ENCODE results near the gene B4GALT5.
"Not testable (repeated sequence)": the region's sequence is repeated elsewhere in the genome, so short reads cannot be mapped to it uniquely, and the experiment has no call there.

B4GALT5 gene

GRCh38 chr20:49656304-49656703, 57.4 kb downstream of the B4GALT5 start:
- no peak for DNase-seq

- no peak for DNase-seq
Observed at GRCh38 chr20:49653925-49654434, 59.7 kb downstream of the B4GALT5 start.

GRCh38 chr20:49649672-49650071, 64.0 kb downstream of the B4GALT5 start:
- DNase-seq: no peak

GRCh38 chr20:49647550-49647949, 66.1 kb downstream of the B4GALT5 start:
- no peak for DNase-seq

GRCh38 chr20:49646528-49646927, 67.2 kb downstream of the B4GALT5 start:
- DNase-seq: no peak

- no peak for DNase-seq
Observed at GRCh38 chr20:49646126-49646525, 67.6 kb downstream of the B4GALT5 start.

GRCh38 chr20:49644980-49645565, 68.6 kb downstream of the B4GALT5 start:
- no peak for DNase-seq

- no peak for DNase-seq
Observed at GRCh38 chr20:49642816-49643215, 70.9 kb downstream of the B4GALT5 start.

- DNase-seq: no peak
Observed at GRCh38 chr20:49641683-49642656, 71.7 kb downstream of the B4GALT5 start.

GRCh38 chr20:49637046-49637637, 76.5 kb downstream of the B4GALT5 start:
- no peak for DNase-seq

GRCh38 chr20:49636447-49636846, 77.2 kb downstream of the B4GALT5 start:
- DNase-seq: no peak

GRCh38 chr20:49635866-49636265, 77.8 kb downstream of the B4GALT5 start:
- DNase-seq: no peak

GRCh38 chr20:49635166-49635565, 78.5 kb downstream of the B4GALT5 start:
- DNase-seq: no peak

GRCh38 chr20:49634116-49634515, 79.6 kb downstream of the B4GALT5 start:
- no peak for DNase-seq

- no peak for DNase-seq
Observed at GRCh38 chr20:49633643-49634042, 80.0 kb downstream of the B4GALT5 start.

- DNase-seq: no peak
Observed at GRCh38 chr20:49633023-49633422, 80.7 kb downstream of the B4GALT5 start.

GRCh38 chr20:49631856-49632418, 81.7 kb downstream of the B4GALT5 start:
- DNase-seq: no peak

- DNase-seq: no peak
Observed at GRCh38 chr20:49631061-49631716, 82.5 kb downstream of the B4GALT5 start.

- DNase-seq: no peak
Observed at GRCh38 chr20:49630396-49630951, 83.2 kb downstream of the B4GALT5 start.

- DNase-seq: no peak
Observed at GRCh38 chr20:49629606-49630005, 84.1 kb downstream of the B4GALT5 start.

- not testable (repeated sequence) for DNase-seq
Observed at GRCh38 chr20:49628280-49628679, 85.4 kb downstream of the B4GALT5 start.

GRCh38 chr20:49627329-49627761, 86.3 kb downstream of the B4GALT5 start:
- no peak for DNase-seq
